ENCODE results near the gene CARD14. TPM values are rescaled to one million over a fixed set of nuclear protein-coding genes. Genes with fewer than 3 reads are reported as not detected.

CARD14 gene
- total and polyA plus RNA-seq, 2 experiments from 2014 or later, result 2.7 to 2.9 TPM

- peaks cover 51% of the 10 kb centered on the region for H3K36me3 ChIP-seq
Observed at GRCh38 chr17:80133626-80133970, 36.2 kb upstream of the CARD14 start.

GRCh38 chr17:80137131-80137530 is 32.7 kb upstream of the CARD14 start:
- TF ChIP-seq CTCF (IDR thresholded peaks at IDR 0.05; ENCODE audit: low read depth, low read length), result no peak
- Histone ChIP-seq H3K9me3 (ENCODE audit: low read depth) (no peaks in the 10 kb centered on the region), H3K27me3 (no peaks in the 10 kb centered on the region), H3K27ac (no peak overlapping the region), H3K36me3 (peaks cover 84% of the 10 kb centered on the region), H3K4me3 (no peak overlapping the region), H3K4me1 (ENCODE audit: low read depth) (no peaks in the 10 kb centered on the region)
- DNase-seq (ENCODE audit: low read depth in 1 of 2, low spot score in 1 of 2), result no peak

More at GRCh38 chr17:80133626-80133970, 36.2 kb upstream of the CARD14 start:
- no peaks in the 10 kb centered on the region for H3K4me1 ChIP-seq (ENCODE audit: low read depth)
- H3K27me3 ChIP-seq, result no peaks in the 10 kb centered on the region
- TF ChIP-seq CTCF (IDR thresholded peaks at IDR 0.05; ENCODE audit: low read depth, low read length), result no peak
- H3K27ac ChIP-seq, result no peak overlapping the region
- no peak for DNase-seq (ENCODE audit: low read depth in 1 of 2, low spot score in 1 of 2)
- H3K4me3 ChIP-seq, result no peak overlapping the region
- H3K9me3 ChIP-seq (ENCODE audit: low read depth), result no peaks in the 10 kb centered on the region

- DNase-seq (ENCODE audit: low read depth in 1 of 2, low spot score in 1 of 2), result no peak
- Histone ChIP-seq H3K4me1 (ENCODE audit: low read depth) (no peaks in the 10 kb centered on the region), H3K27me3 (no peaks in the 10 kb centered on the region), H3K9me3 (ENCODE audit: low read depth) (no peaks in the 10 kb centered on the region), H3K27ac (no peak overlapping the region), H3K4me3 (no peak overlapping the region), H3K36me3 (peaks cover 95% of the 10 kb centered on the region)
- TF ChIP-seq CTCF (IDR thresholded peaks at IDR 0.05; ENCODE audit: low read depth, low read length), result no peak
Observed at GRCh38 chr17:80138856-80139426, 30.9 kb upstream of the CARD14 start.

GRCh38 chr17:80141463-80142165 is 28.2 kb upstream of the CARD14 start:
- H3K9me3 ChIP-seq (ENCODE audit: low read depth), result no peaks in the 10 kb centered on the region
- H3K27ac ChIP-seq, result no peak overlapping the region
- no peak overlapping the region for H3K4me3 ChIP-seq
- no peaks in the 10 kb centered on the region for H3K27me3 ChIP-seq
- no peak for TF ChIP-seq CTCF (IDR thresholded peaks at IDR 0.05; ENCODE audit: low read depth, low read length)
- no peak for DNase-seq (ENCODE audit: low read depth in 1 of 2, low spot score in 1 of 2)
- peaks cover 73% of the 10 kb centered on the region for H3K36me3 ChIP-seq
- peaks cover 11% of the 10 kb centered on the region for H3K4me1 ChIP-seq (ENCODE audit: low read depth)

GRCh38 chr17:80142929-80143328 is 26.9 kb upstream of the CARD14 start:
- peaks cover 11% of the 10 kb centered on the region for H3K4me1 ChIP-seq (ENCODE audit: low read depth)
- DNase-seq (ENCODE audit: low read depth in 1 of 2, low spot score in 1 of 2), result no peak
- no peak for TF ChIP-seq CTCF (IDR thresholded peaks at IDR 0.05; ENCODE audit: low read depth, low read length)
- H3K4me3 ChIP-seq, result no peak overlapping the region
- no peaks in the 10 kb centered on the region for H3K27me3 ChIP-seq
- H3K27ac ChIP-seq, result no peak overlapping the region
- peaks cover 61% of the 10 kb centered on the region for H3K36me3 ChIP-seq
- no peaks in the 10 kb centered on the region for H3K9me3 ChIP-seq (ENCODE audit: low read depth)

Measured in cardiac muscle cell (in vitro differentiated cells and primary cell).